22Rv1 (cell line): ENCODE measurements around the gene MAG.

ENCODE experiments used
- ZFX ChIP-seq: fragments of 450-650 bp; IDR thresholded peaks from 2 replicates; pipeline ENCODE4 v1.6.1; 2017; ENCODE audit warnings: antibody characterized with exemption, borderline replicate concordance
- TF ChIP-seq, protein P1 (sequence below): fragments of 450-650 bp; IDR thresholded peaks from 2 replicates; pipeline ENCODE4 v1.5.1; 2017; ENCODE audit warnings: mild to moderate bottlenecking

DNA sequence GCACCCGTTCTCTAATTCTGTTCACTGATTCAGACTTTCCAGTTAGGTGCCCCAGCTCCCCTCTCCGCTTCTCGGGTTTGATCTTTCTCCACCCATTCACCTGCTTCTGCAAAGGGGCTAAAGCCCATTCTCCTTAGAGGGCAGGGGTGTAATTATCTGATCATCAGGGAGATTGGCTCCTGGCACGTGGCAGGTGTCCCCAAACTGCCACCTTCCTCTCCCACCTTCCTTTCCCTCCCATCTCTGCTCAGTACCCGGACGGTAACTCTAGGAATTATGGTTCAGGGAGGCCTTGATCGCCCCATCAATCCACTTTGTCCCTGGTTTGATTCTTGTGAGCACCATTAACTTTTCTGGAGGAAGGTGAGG, 56.0 kb downstream of the MAG start:
- TF ChIP-seq, protein P1, sequence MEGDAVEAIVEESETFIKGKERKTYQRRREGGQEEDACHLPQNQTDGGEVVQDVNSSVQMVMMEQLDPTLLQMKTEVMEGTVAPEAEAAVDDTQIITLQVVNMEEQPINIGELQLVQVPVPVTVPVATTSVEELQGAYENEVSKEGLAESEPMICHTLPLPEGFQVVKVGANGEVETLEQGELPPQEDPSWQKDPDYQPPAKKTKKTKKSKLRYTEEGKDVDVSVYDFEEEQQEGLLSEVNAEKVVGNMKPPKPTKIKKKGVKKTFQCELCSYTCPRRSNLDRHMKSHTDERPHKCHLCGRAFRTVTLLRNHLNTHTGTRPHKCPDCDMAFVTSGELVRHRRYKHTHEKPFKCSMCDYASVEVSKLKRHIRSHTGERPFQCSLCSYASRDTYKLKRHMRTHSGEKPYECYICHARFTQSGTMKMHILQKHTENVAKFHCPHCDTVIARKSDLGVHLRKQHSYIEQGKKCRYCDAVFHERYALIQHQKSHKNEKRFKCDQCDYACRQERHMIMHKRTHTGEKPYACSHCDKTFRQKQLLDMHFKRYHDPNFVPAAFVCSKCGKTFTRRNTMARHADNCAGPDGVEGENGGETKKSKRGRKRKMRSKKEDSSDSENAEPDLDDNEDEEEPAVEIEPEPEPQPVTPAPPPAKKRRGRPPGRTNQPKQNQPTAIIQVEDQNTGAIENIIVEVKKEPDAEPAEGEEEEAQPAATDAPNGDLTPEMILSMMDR, result no peak
- TF ChIP-seq ZFX, result no peak
